T-helper 1 cell treated with Interleukin-12 subunit alpha and Interleukin-12 subunit beta and Interleukin-4 antibody, amounts not matched to agents 30 μg/mL and 1 μg/mL, for 36 hours (primary cell): Measurements from ENCODE around the gene MYO5B.
"Not testable (repeated sequence)": the region's sequence is repeated elsewhere in the genome, so short reads cannot be mapped to it uniquely, and the experiment has no call there.

ENCODE experiments used
- H3K27ac Mint-ChIP-seq: one replicate; pipeline ENCODE4 v1.8.0; 2021; ENCODE audit warnings: mild to moderate bottlenecking, mixed read lengths
- H3K27me3 Mint-ChIP-seq: one replicate; pipeline ENCODE4 v1.8.0; 2021; ENCODE audit warnings: low read depth, mixed read lengths
- H3K36me3 Mint-ChIP-seq: one replicate; pipeline ENCODE4 v1.8.0; 2021; ENCODE audit warnings: low read depth, mixed read lengths
- H3K4me1 Mint-ChIP-seq: one replicate; pipeline ENCODE4 v1.8.0; 2021; ENCODE audit warnings: low read depth, mixed read lengths
- H3K4me3 Mint-ChIP-seq: one replicate; pipeline ENCODE4 v1.8.0; 2021; ENCODE audit warnings: mild to moderate bottlenecking, moderate library complexity, mixed read lengths
- H3K9me3 Mint-ChIP-seq: one replicate; pipeline ENCODE4 v1.8.0; 2021; ENCODE audit warnings: mixed read lengths

MYO5B gene

GRCh38 chr18:50194631-50195532 is at the start of gene MYO5B:
MYO5B (minus strand) TSS chr18:50195147; CDS start chr18:50194793, 354 bp downstream.
- H3K36me3 Mint-ChIP-seq: no peaks in the 10 kb centered on the region
- peak within 1 kb of the TSS; percentile 53 for H3K4me3 Mint-ChIP-seq
- peaks cover 77% of the 10 kb centered on the region for H3K27me3 Mint-ChIP-seq
- H3K9me3 Mint-ChIP-seq: no peaks in the 10 kb centered on the region
- H3K4me1 Mint-ChIP-seq: peaks cover 8% of the 10 kb centered on the region
- H3K27ac Mint-ChIP-seq: no peak within 1 kb of the TSS

- not testable (repeated sequence) for H3K36me3 Mint-ChIP-seq, H3K27me3 Mint-ChIP-seq, H3K4me1 Mint-ChIP-seq, H3K4me3 Mint-ChIP-seq, H3K27ac Mint-ChIP-seq
- H3K9me3 Mint-ChIP-seq: peaks cover 17% of the 10 kb centered on the region
These were observed 46.8 kb upstream of the MYO5B start for GRCh38 chr18:50241768-50242167.

GRCh38 chr18:50240080-50240563 is 45.2 kb upstream of the MYO5B start:
- peaks cover 17% of the 10 kb centered on the region for H3K9me3 Mint-ChIP-seq
- no peak overlapping the region for H3K4me3 Mint-ChIP-seq
- H3K27ac Mint-ChIP-seq: peak overlapping the region; percentile 12
- H3K27me3 Mint-ChIP-seq: no peaks in the 10 kb centered on the region
- peaks cover 4% of the 10 kb centered on the region for H3K36me3 Mint-ChIP-seq
- peaks cover 8% of the 10 kb centered on the region for H3K4me1 Mint-ChIP-seq

GRCh38 chr18:50232419-50232818 is 37.5 kb upstream of the MYO5B start:
- Mint-ChIP-seq H3K4me1 (peaks cover 2% of the 10 kb centered on the region), H3K9me3 (no peaks in the 10 kb centered on the region), H3K27ac (no peak overlapping the region), H3K27me3 (no peaks in the 10 kb centered on the region), H3K4me3 (no peak overlapping the region), H3K36me3 (no peaks in the 10 kb centered on the region)

GRCh38 chr18:50231621-50232020 is 36.7 kb upstream of the MYO5B start:
- Mint-ChIP-seq H3K27me3 (no peaks in the 10 kb centered on the region), H3K27ac (no peak overlapping the region), H3K36me3 (no peaks in the 10 kb centered on the region), H3K4me3 (no peak overlapping the region), H3K4me1 (peaks cover 5% of the 10 kb centered on the region), H3K9me3 (no peaks in the 10 kb centered on the region)

- H3K9me3 Mint-ChIP-seq: peaks cover 10% of the 10 kb centered on the region
These were observed 25.3 kb upstream of the MYO5B start for GRCh38 chr18:50220249-50220648.

GRCh38 chr18:50218432-50219197 is 23.7 kb upstream of the MYO5B start:
- H3K4me1 Mint-ChIP-seq: no peaks in the 10 kb centered on the region
- no peak overlapping the region for H3K4me3 Mint-ChIP-seq
- peaks cover 18% of the 10 kb centered on the region for H3K27me3 Mint-ChIP-seq
- no peaks in the 10 kb centered on the region for H3K36me3 Mint-ChIP-seq
- no peak overlapping the region for H3K27ac Mint-ChIP-seq
- H3K9me3 Mint-ChIP-seq: peaks cover 10% of the 10 kb centered on the region

More at GRCh38 chr18:50220249-50220648, 25.3 kb upstream of the MYO5B start:
- H3K27me3 Mint-ChIP-seq: peaks cover 20% of the 10 kb centered on the region
- not testable (repeated sequence) for H3K4me3 Mint-ChIP-seq, H3K4me1 Mint-ChIP-seq, H3K36me3 Mint-ChIP-seq, H3K27ac Mint-ChIP-seq

- peaks cover 35% of the 10 kb centered on the region for H3K27me3 Mint-ChIP-seq
- no peak overlapping the region for H3K4me3 Mint-ChIP-seq
- H3K36me3 Mint-ChIP-seq: no peaks in the 10 kb centered on the region
- H3K27ac Mint-ChIP-seq: no peak overlapping the region
- no peaks in the 10 kb centered on the region for H3K9me3 Mint-ChIP-seq
- H3K4me1 Mint-ChIP-seq: peaks cover 3% of the 10 kb centered on the region
These were observed 14.4 kb upstream of the MYO5B start for GRCh38 chr18:50209311-50209710.

GRCh38 chr18:50207722-50208121 is 12.8 kb upstream of the MYO5B start:
- peaks cover 47% of the 10 kb centered on the region for H3K27me3 Mint-ChIP-seq
- no peak overlapping the region for H3K27ac Mint-ChIP-seq
- no peaks in the 10 kb centered on the region for H3K36me3 Mint-ChIP-seq
- H3K9me3 Mint-ChIP-seq: no peaks in the 10 kb centered on the region
- peaks cover 8% of the 10 kb centered on the region for H3K4me1 Mint-ChIP-seq
- no peak overlapping the region for H3K4me3 Mint-ChIP-seq

GRCh38 chr18:50203801-50204604 is 9.1 kb upstream of the MYO5B start:
- no peaks in the 10 kb centered on the region for H3K36me3 Mint-ChIP-seq
- H3K4me3 Mint-ChIP-seq: no peak overlapping the region
- H3K27ac Mint-ChIP-seq: no peak overlapping the region
- H3K27me3 Mint-ChIP-seq: peaks cover 61% of the 10 kb centered on the region
- H3K9me3 Mint-ChIP-seq: no peaks in the 10 kb centered on the region
- H3K4me1 Mint-ChIP-seq: peaks cover 8% of the 10 kb centered on the region

- H3K4me1 Mint-ChIP-seq: peaks cover 8% of the 10 kb centered on the region
- no peaks in the 10 kb centered on the region for H3K36me3 Mint-ChIP-seq
- peaks cover 78% of the 10 kb centered on the region for H3K27me3 Mint-ChIP-seq
- H3K9me3 Mint-ChIP-seq: no peaks in the 10 kb centered on the region
- no peak overlapping the region for H3K27ac Mint-ChIP-seq
- H3K4me3 Mint-ChIP-seq: no peak overlapping the region
These were observed 6.6 kb upstream of the MYO5B start for GRCh38 chr18:50201476-50202018.

- peaks cover 10% of the 10 kb centered on the region for H3K4me1 Mint-ChIP-seq
- H3K27ac Mint-ChIP-seq: no peak overlapping the region
- no peaks in the 10 kb centered on the region for H3K9me3 Mint-ChIP-seq
- peaks cover 79% of the 10 kb centered on the region for H3K27me3 Mint-ChIP-seq
- H3K36me3 Mint-ChIP-seq: no peaks in the 10 kb centered on the region
- no peak overlapping the region for H3K4me3 Mint-ChIP-seq
These were observed 5.0 kb upstream of the MYO5B start for GRCh38 chr18:50199921-50200320.

- Mint-ChIP-seq H3K4me1 (peaks cover 8% of the 10 kb centered on the region), H3K4me3 (no peak overlapping the region), H3K9me3 (no peaks in the 10 kb centered on the region), H3K36me3 (no peaks in the 10 kb centered on the region), H3K27me3 (peaks cover 73% of the 10 kb centered on the region), H3K27ac (no peak overlapping the region)
These were observed 4.5 kb upstream of the MYO5B start for GRCh38 chr18:50199346-50199855.

GRCh38 chr18:50196261-50196660 is 1.3 kb upstream of the MYO5B start:
- H3K27ac Mint-ChIP-seq: no peak overlapping the region
- peak overlapping the region; percentile 41 for H3K4me3 Mint-ChIP-seq
- no peaks in the 10 kb centered on the region for H3K36me3 Mint-ChIP-seq
- H3K27me3 Mint-ChIP-seq: peaks cover 80% of the 10 kb centered on the region
- no peaks in the 10 kb centered on the region for H3K9me3 Mint-ChIP-seq
- H3K4me1 Mint-ChIP-seq: peaks cover 5% of the 10 kb centered on the region
